GM19372 (cell line): ENCODE measurements around the gene ZNF738.

ENCODE experiments used
- ATAC-seq: cut with Tn5 transposase; IDR thresholded peaks from one replicate; pipeline ENCODE4 v1.9.1; 2021; ENCODE audit warnings: mild to moderate bottlenecking, low read depth, moderate library complexity; ENCODE audit not compliant: unreplicated experiment

Gene ZNF738

GRCh38 chr19:21410166-21410565, 51.4 kb downstream of the ZNF738 start:
- ATAC-seq, result no peak

GRCh38 chr19:21422244-21422643, 63.4 kb downstream of the ZNF738 start:
- no peak for ATAC-seq

DNA sequence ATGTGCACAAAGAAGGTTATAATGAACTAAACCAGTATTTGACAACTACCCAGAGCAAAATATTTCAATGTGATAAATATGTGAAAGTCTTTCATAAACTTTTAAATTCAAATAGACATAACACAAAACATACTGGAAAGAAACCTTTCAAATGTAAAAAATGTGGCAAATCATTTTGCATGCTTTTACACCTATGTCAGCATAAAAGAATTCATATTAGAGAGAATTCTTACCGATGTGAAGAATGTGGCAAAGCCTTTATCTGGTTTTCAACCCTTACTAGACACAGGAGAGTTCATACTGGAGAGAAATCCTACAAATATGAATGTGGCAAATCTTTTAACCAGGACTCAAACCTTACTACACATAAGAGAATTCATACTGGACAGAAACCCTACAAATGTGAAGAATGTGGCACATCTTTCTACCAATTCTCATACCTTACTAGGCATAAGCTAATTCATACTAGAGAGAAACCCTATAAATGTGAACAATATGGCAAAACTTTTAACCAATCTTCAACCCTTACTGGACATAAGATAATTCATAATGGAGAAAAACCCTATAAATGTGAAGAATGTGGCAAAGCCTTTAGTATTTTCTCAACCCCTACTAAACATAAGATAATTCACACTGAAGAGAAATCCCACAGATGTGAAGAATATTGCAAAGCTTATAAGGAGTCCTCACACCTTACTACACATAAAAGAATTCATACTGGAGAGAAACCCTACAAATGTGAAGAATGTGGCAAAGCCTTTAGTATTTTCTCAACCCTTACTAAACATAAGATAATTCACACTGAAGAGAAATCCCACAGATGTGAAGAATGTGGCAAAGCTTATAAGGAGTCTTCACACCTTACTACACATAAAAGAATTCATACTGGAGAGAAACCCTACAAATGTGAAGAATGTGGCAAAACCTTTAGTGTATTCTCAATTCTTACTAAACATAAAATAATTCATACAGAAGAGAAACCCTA, 64.5 kb downstream of the ZNF738 start:
- no peak for ATAC-seq
